HG03159 (cell line): Measurements from ENCODE around the gene RFX1.
"Not testable (repeated sequence)": the region's sequence is repeated elsewhere in the genome, so short reads cannot be mapped to it uniquely, and the experiment has no call there.

Experiments
- ATAC-seq: cut with Tn5 transposase; IDR thresholded peaks from one replicate; pipeline ENCODE4 v1.9.1; 2021; ENCODE audit warnings: mild to moderate bottlenecking, moderate library complexity; ENCODE audit not compliant: unreplicated experiment

The RFX1 gene

DNA sequence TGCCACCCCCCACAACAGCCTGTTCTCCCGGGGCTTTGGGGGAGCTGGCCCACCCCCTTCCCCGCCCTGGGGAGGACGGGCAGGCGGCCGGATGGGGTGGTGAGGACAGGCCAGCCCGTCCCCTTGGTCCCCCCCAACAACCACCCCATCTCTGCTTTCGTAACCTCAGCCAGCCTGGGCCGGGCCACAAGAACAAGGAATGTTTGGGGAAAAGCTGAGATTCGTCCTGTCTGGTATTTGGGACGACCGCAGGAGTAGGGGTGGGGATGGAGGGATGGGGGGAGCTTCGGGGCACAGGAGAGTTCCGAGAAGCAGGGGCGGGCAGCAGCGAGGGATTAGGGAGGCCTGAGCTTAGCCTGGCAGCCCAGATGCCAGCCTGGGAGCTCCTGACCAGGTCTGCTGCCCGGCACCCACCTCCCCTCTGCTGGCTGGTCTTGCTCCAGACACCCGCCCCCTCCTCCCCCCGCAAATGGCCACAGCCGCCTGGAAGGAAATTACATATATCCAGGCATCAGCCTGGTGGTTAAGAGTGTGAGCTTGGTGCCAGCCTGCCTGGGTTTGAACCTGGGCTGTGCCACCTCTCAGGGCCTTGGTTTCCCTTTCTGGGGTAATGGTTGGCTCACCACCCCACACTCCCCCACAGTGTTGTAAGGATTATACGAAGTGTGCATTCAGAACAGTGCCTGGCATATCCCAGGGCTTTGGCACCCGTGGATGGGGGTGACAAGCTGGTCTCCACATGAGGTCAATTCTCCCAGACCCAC lies 67.6 kb downstream of the RFX1 start, which contains the start of gene PODNL1:
TSS of gene PODNL1 (minus strand) at position 117 of the 764 bp plus-strand sequence. CDS start 236 bp downstream, outside the sequence.
- no peak for ATAC-seq

- no peak for ATAC-seq
Measured at GRCh38 chr19:13937479-13938300, 68.4 kb downstream of the RFX1 start.

GRCh38 chr19:13935765-13936510 lies 70.2 kb downstream of the RFX1 start:
- ATAC-seq: no peak

- no peak for ATAC-seq
Measured at GRCh38 chr19:13934785-13935109, 71.4 kb downstream of the RFX1 start.

DNA sequence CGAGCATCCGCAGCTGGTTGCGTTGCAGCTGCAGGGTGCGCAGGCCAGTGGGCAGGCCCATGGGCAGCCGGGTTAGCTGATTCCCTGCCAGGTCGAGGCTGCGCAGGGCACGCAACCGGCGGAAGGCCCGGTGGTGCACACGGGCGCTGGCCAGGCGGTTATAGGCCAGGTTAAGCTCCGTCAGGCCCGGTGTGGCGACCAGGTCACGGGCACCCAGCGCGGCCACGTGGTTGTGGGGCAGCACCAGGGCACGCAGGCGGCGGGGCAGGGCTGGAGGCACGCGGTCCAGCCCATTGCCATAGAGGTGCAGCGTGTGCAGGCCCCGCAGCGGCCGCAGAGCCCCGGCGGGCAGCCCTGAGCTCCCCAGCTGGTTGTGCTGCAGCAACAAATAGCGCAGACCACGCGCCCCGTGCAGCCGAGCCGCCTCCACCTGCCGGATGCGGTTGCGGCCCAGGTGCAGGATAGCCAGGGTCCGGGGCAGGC lies 73.2 kb downstream of the RFX1 start:
- ATAC-seq: no peak

DNA sequence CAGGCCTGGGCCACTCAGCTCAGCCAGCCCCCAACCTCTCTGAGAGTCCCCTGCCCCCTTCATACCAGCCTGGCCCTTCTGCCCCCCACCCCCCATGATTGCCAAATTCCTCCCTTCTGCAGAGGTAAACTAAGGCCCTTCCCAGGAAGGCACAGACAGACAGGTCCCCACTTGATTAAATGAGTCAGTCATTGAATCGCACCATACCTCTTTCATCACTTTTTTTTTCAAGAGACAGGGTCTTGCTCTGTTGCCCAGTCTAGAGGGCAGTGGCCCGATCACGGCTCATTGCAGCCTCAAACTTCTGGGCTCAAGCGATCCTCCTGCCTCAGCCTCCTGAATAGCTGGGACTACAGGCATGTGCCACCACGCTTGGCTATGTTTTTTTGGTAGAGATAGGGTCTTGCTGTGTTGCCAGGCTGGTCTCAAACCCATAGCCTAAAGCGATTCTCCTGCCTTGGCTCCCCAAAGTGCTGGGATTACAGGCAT lies 73.9 kb downstream of the RFX1 start:
- no peak for ATAC-seq

DNA sequence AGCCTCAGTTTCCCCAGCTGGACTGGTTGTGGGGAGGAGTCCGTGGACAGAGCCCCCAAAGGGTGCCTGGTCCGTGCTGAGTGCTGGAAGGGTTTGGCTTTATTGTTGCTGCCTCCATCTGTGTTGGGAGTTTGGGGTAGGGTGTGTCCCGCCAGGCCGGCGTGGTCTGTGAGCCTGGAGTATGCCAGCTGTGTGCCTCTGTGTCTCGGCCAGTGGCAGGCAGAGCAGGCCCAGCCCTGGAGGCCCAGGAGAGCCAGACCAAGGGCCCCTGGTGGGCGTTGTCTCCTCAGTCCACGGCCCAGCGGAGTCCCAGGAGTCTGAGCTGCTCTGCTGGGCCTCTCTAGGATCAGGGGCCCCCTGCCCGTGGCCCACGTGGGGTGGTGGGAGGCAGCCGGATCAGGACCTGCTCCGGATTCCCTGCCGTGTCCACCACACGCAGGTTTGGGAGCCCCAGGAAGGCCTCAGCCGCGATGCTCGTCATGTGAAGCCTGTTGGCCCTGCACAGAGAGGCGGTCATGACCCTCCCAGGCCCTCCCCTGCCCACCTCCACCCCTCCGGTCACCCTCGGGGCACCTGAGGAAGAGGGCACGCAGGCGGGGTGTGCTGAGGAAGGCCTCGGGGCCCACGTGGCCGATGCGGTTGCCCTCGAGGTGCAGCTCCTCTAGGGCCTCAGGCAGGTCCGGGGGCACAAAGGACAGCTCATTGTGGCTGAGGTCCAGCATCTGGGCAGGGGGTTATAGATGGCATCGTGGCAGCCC lies 74.5 kb downstream of the RFX1 start:
- ATAC-seq: no peak

DNA sequence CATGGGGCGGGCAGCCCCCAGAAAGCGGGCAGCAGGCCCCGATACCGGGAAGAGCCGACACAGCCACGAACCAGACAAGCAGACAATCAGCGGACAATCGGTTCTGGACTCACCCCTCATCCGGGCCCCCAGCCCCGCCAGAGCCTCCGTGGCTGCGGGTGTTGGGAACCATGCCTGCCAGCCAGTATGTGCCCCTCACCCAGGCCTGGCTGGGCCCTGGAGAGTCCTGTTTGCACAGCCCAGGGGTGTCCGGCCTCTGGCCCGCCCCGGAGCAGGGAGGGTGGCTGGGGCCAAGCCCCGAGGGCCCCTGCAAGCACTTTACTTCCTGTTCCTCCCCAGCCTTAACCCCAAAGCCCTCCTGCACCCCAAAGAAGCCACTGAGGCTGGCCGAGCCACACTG lies 75.7 kb downstream of the RFX1 start:
- no peak for ATAC-seq

DNA sequence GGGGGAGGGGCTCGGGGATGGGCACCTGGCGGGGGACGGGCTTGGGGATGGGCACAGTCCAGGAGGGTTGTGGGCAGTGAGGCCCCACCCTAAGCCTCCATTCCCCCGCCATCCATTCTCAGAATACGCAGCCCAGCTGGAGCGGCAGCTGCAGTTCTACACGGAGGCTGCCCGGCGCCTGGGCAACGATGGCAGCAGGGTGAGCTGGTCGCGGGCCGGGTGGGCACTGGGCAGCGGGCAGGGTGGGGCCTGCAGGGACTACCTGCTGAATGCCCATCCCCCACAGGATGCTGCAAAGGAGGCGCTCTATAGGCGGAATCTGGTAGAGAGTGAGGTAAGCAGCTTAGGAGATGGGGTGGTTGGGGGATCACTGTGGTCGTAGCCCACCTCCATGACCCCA lies 76.2 kb downstream of the RFX1 start:
- no peak for ATAC-seq

DNA sequence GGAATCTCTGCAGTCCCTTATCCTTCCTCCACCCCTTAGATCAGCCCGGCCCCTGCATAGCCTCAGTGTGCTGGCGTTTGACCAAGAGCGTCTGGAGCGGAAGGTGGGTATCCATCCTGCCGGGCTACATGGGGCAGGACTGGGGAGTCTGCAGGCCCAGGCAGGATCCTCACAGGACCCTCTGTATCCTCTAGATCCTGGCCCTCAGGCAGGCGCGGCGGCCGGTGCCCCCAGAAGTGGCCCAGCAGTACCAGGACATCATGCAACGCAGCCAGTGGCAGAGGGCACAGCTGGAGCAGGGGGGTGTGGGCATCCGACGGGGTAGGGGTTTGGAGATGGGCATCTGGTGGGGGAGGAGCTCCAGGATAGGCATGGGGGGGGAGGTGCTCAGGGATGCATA lies 76.8 kb downstream of the RFX1 start:
- no peak for ATAC-seq

GRCh38 chr19:13926715-13927114 lies 79.4 kb downstream of the RFX1 start:
- no peak for ATAC-seq

DNA sequence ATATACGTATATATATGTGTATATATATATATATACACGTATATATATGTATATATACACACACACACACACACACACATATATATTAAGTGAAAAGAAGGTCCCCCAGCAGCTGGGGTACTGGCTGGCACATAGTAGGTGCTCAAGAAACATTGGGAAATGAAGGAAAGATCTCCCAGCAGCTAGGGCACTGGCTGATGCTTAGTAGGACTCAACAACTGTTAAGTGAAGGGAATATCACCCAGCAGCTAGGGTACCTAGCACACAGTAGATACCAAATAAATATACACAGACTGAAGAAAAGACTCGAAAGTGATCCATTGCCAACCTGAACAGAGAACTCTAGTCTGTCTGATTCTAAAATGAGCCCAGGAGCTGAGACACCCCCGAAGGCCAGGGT lies 80.1 kb downstream of the RFX1 start:
- ATAC-seq: no peak

- no peak for ATAC-seq
Measured at GRCh38 chr19:13923194-13923987, 82.7 kb downstream of the RFX1 start.

DNA sequence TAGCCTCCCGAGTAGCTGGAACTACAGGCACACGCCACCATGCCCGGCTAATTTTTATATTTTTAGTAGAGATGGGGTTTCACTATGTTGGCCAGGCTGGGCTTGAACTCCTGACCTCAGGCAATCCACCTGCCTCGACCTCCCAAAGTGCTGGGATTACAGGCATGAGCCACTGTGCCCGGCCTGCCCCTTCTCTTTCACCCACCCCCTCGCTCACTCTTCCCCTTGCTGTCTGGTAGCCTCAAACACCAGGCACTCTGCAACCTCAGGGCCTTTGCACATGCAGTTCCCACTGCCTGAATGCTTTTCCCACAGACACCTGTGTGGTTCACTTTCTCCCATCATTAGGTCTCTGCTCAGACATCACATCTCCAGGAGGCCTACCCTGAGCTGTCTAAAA lies 84.0 kb downstream of the RFX1 start:
- ATAC-seq: not testable (repeated sequence)

DNA sequence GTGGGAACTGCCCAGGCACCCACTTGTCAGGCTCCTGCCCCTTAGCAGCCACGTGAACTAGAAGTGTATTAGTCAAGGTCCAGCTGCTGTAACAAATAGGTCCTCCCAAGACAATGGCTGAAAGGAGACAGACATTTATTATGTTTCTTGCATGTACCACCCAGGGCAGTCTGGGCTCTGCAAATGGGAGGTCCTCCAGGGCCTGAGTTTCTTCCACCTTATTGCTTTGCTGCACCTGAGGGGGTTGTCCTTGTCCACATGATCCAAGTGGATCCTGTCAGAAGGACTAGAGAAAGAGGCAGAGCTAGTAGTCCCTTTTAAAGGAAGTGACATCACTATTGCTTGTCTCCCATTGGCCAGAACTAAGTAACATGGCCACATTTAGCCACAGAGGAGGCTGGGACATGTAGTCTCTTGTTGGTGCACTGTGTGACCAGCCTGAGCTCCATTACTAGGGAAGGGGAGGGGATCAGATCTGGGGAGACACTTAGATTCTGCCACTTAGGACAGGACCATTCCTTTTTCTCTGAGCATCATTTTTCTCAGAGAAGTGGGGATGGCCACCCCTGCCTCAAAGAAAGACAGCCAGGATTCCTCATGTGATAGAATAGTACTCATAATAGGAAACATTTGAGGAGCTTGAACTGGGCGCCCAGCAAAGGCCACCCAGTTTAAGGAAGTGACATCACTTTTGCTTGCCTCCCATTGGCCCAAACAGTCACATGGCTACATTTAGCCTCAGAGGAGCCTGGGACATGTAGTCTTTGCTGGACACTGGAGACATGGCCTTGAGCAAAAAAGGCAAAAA lies 85.0 kb downstream of the RFX1 start:
- no peak for ATAC-seq

GRCh38 chr19:13920524-13920923 lies 85.6 kb downstream of the RFX1 start:
- ATAC-seq: no peak

- no peak for ATAC-seq
Measured at GRCh38 chr19:13918726-13919411, 87.3 kb downstream of the RFX1 start.

GRCh38 chr19:13917888-13918406 lies 88.2 kb downstream of the RFX1 start:
- no peak for ATAC-seq
